Measurements from ENCODE around the gene OR52A1.

Gene OR52A1

DNA sequence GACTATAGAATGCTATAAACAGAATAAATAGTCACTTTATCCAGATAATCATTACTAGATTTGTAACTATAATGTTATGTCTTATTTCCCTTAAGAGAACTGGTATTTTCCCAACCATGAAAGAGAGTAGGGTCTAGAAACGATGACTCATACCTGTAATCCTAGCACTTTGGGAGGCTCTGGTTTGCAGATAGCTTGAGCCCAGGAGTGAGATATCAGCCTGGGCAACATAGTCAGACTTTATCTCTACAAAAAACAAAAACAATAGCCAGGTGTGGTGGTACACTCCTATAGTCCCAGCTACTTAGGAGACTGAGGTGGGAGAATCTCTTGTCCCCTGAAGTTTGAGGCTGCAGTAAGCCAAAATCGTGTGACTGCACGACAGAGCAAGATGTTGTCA is 47.3 kb downstream of the OR52A1 start:
- H3K4me3 ChIP-seq (ENCODE audit: insufficient read depth, low read depth, low read length, poor library complexity, severe bottlenecking), result no peak overlapping the region
- DNase-seq, result no peak

DNA sequence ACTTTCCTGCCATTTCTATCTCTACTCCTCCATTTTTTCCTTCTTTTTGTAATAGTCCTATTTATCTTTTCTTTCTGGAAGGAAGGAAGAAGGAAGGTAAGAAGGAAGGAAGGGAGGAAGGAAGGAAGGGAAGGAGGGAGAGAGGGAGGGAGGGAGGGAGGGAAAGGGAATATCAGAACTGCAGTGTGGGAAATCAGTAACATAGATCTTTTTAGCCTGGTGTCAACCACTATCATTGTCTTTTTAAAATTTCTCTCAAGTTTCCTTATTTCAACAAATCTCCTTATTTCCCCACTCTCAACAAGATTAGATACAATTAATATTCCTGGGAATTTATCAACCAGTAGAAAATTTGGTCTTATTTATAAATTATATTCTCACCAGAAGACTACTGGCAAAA is 51.5 kb downstream of the OR52A1 start:
- DNase-seq, result no peak
- no peak overlapping the region for H3K27ac ChIP-seq (ENCODE audit: insufficient read depth, low read length, poor library complexity, severe bottlenecking)
- H3K27me3 ChIP-seq (replicated peaks; ENCODE audit: control insufficient read depth, insufficient read depth, low read length, poor library complexity, severe bottlenecking), result no peaks in the 10 kb centered on the region
- H3K9me3 ChIP-seq (ENCODE audit: control insufficient read depth, low read length), result no peaks in the 10 kb centered on the region
- H3K36me3 ChIP-seq (ENCODE audit: control insufficient read depth, insufficient read depth, low read length), result no peaks in the 10 kb centered on the region
- H3K4me1 ChIP-seq (ENCODE audit: control insufficient read depth, insufficient read depth, low read length, poor library complexity, severe bottlenecking), result no peaks in the 10 kb centered on the region
- H3K4me3 ChIP-seq (ENCODE audit: insufficient read depth, low read depth, low read length, poor library complexity, severe bottlenecking), result no peak overlapping the region

More for the DNA sequence above, 47.3 kb downstream of the OR52A1 start:
- Histone ChIP-seq H3K36me3 (ENCODE audit: control insufficient read depth, insufficient read depth, low read length) (no peaks in the 10 kb centered on the region), H3K27ac (ENCODE audit: insufficient read depth, low read length, poor library complexity, severe bottlenecking) (no peak overlapping the region), H3K27me3 (replicated peaks; ENCODE audit: control insufficient read depth, insufficient read depth, low read length, poor library complexity, severe bottlenecking) (no peaks in the 10 kb centered on the region), H3K9me3 (ENCODE audit: control insufficient read depth, low read length) (no peaks in the 10 kb centered on the region), H3K4me1 (ENCODE audit: control insufficient read depth, insufficient read depth, low read length, poor library complexity, severe bottlenecking) (no peaks in the 10 kb centered on the region)

DNA sequence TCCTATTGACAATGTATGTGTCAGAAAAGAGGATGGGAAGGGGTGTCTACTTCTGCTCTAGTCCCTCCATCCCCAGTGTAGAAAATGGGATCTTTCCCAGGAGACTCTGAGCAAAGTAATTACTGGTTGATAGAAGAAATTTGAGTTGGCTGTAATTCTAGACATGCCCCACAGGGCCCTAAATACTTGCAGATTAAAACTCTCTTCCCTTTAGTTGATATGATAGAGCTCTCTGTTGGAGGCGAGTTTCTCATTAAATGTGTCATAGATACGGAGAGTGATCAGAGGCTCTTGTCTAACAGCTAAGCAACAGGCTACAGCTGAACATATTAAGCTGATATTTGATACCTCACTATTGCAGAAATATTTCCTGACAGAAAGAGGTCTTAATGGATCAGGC is 52.3 kb downstream of the OR52A1 start:
- Histone ChIP-seq H3K27ac (ENCODE audit: insufficient read depth, low read length, poor library complexity, severe bottlenecking) (no peak overlapping the region), H3K4me1 (ENCODE audit: control insufficient read depth, insufficient read depth, low read length, poor library complexity, severe bottlenecking) (no peaks in the 10 kb centered on the region), H3K9me3 (ENCODE audit: control insufficient read depth, low read length) (no peaks in the 10 kb centered on the region), H3K4me3 (ENCODE audit: insufficient read depth, low read depth, low read length, poor library complexity, severe bottlenecking) (no peak overlapping the region), H3K27me3 (replicated peaks; ENCODE audit: control insufficient read depth, insufficient read depth, low read length, poor library complexity, severe bottlenecking) (no peaks in the 10 kb centered on the region), H3K36me3 (ENCODE audit: control insufficient read depth, insufficient read depth, low read length) (no peaks in the 10 kb centered on the region)
- no peak for DNase-seq

DNA sequence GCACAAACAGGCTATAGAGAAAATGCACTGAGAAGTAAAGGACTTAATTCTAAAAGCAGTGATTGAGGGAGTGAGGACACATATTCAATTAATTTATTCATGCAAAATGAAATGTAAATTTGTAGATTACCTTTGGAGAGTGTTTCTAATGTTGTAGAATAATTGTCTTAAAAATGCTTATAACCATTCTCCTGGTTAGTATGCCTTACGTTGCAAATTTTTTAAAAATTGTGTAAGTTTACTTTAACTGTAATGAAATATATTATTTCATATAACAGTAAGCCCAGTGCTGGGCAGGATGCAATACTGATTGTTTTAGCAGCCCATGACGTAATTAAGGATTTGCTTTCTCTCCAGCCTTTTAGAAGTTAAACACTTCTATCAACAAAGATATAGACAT is 58.5 kb downstream of the OR52A1 start:
- Histone ChIP-seq H3K36me3 (ENCODE audit: control insufficient read depth, insufficient read depth, low read length) (no peaks in the 10 kb centered on the region), H3K4me1 (ENCODE audit: control insufficient read depth, insufficient read depth, low read length, poor library complexity, severe bottlenecking) (no peaks in the 10 kb centered on the region), H3K27me3 (replicated peaks; ENCODE audit: control insufficient read depth, insufficient read depth, low read length, poor library complexity, severe bottlenecking) (no peaks in the 10 kb centered on the region), H3K9me3 (ENCODE audit: control insufficient read depth, low read length) (no peaks in the 10 kb centered on the region), H3K4me3 (ENCODE audit: insufficient read depth, low read depth, low read length, poor library complexity, severe bottlenecking) (no peak overlapping the region), H3K27ac (ENCODE audit: insufficient read depth, low read length, poor library complexity, severe bottlenecking) (no peak overlapping the region)
- no peak for DNase-seq
